OCI-LY7 (cell line): ENCODE measurements around the gene API5. TPM values are rescaled to one million over a fixed set of nuclear protein-coding genes. Genes with fewer than 3 reads are reported as not detected.

Experiments
- BruUV-seq: library from RNA; stranded (reverse); fragments of 400-500 nt; replicated peaks from 2 replicates; lab custom pipeline; 2021; lab: Mats Ljungman, UMichigan
- CTCF ChIA-PET: fragments of 300-600 bp; sonication (Branson Sonifier 250); formaldehyde crosslinking; loops from one replicate; lab custom pipeline; 2022; ENCODE audit warnings: antibody characterized with exemption; ENCODE audit not compliant: unreplicated experiment; lab: Charles Lee
- POLR2A ChIA-PET: fragments of 300-600 bp; sonication (Branson Sonifier 250); formaldehyde crosslinking; loops from one replicate; lab custom pipeline; 2022; ENCODE audit warnings: antibody characterized with exemption; lab: Charles Lee
- DNase-seq: peaks from one replicate; pipeline ENCODE4 v3.0.0-alpha.2; 2015; ENCODE audit warnings: low spot score
- H2AFZ ChIP-seq: fragments of 200-600 bp; sonication (generic), shearing (Covaris generic); 2 replicates; pipeline ENCODE4 v1.6.1; 2014; ENCODE audit warnings: mild to moderate bottlenecking, antibody characterized with exemption, low read length, moderate library complexity
- H3K27ac ChIP-seq: fragments of 200-600 bp; sonication (generic); 2 replicates; pipeline ENCODE4 v1.5.1; 2014; ENCODE audit warnings: mixed run types, low read depth, mild to moderate bottlenecking, moderate library complexity, low read length, inconsistent platforms; ENCODE audit not compliant: poor library complexity, severe bottlenecking
- H3K36me3 ChIP-seq: fragments of 200-600 bp; sonication (generic); 2 replicates; pipeline ENCODE4 v1.6.1; 2014; ENCODE audit warnings: mild to moderate bottlenecking, antibody characterized with exemption, low read length, moderate library complexity, mixed read lengths; ENCODE audit not compliant: insufficient read depth
- H3K4me1 ChIP-seq: fragments of 200-600 bp; sonication (generic); 2 replicates; pipeline ENCODE4 v1.5.1; 2014; ENCODE audit warnings: mild to moderate bottlenecking, low read length; ENCODE audit not compliant: insufficient read depth, poor library complexity, severe bottlenecking
- H3K4me2 ChIP-seq: fragments of 200-600 bp; sonication (generic); 2 replicates; pipeline ENCODE4 v1.6.1; 2014; ENCODE audit warnings: mild to moderate bottlenecking, low read length
- H3K4me3 ChIP-seq: fragments of 200-600 bp; sonication (generic); 2 replicates; pipeline ENCODE4 v1.5.1; 2014; ENCODE audit warnings: mild to moderate bottlenecking, low read depth, low read length; ENCODE audit not compliant: poor library complexity, severe bottlenecking
- H3K79me2 ChIP-seq: fragments of 200-600 bp; sonication (generic); 2 replicates; pipeline ENCODE4 v1.6.1; 2016; ENCODE audit warnings: low read depth, mild to moderate bottlenecking, low read length, moderate library complexity, mixed read lengths; ENCODE audit not compliant: insufficient read depth
- H3K9me2 ChIP-seq: fragments of 200-600 bp; sonication (generic); 2 replicates; pipeline ENCODE4 v1.6.1; 2016; ENCODE audit warnings: mild to moderate bottlenecking, low read length, mixed read lengths; ENCODE audit not compliant: insufficient read depth
- H3K9me3 ChIP-seq: fragments of 200-600 bp; sonication (generic); 2 replicates; pipeline ENCODE4 v1.6.1; 2014; ENCODE audit warnings: mild to moderate bottlenecking, mixed run types, low read length, mixed read lengths
- H4K20me1 ChIP-seq: fragments of 200-600 bp; sonication (generic); 2 replicates; pipeline ENCODE4 v1.6.1; 2014; ENCODE audit warnings: mild to moderate bottlenecking, antibody characterized with exemption, low read length, moderate library complexity, mixed read lengths; ENCODE audit not compliant: insufficient read depth
- CTCF ChIP-seq: fragments of 200-600 bp; sonication (generic); conservative IDR thresholded peaks from 2 replicates; pipeline ENCODE4 v1.5.1; 2014; ENCODE audit warnings: mild to moderate bottlenecking, antibody characterized with exemption, low read length, moderate library complexity, mixed read lengths
- EZH2phosphoT487 ChIP-seq: fragments of 200-600 bp; sonication (generic); IDR thresholded peaks from 2 replicates; pipeline ENCODE4 v1.6.1; 2018; ENCODE audit warnings: low read depth, borderline replicate concordance, mild to moderate bottlenecking, mixed run types, antibody characterized with exemption, low read length, moderate library complexity, mixed read lengths
- intact Hi-C: fragments of 100-400 bp; cut with micrococcal nuclease; formaldehyde crosslinking; loops from one replicate; pipeline ENCODE4 v1.10.0; 2022; ENCODE audit not compliant: unreplicated experiment
- total RNA-seq, 2 experiments: library from RNA; depleted of rRNA in 1 of 2; stranded (reverse); fragments of >200 nt in 1 of 2; shearing (Covaris generic) in 1 of 2; gene quantifications; 2 replicates each; pipeline ENCODE4 v1.2.3, GENCODE V29; 2014 to 2022

API5 gene
- total RNA-seq, 2 experiments from 2014 or later = 71.1 to 141 TPM

GRCh38 chr11:43268786-43269185 lies 43.0 kb upstream of the API5 start:
- no TSS peak for BruUV-seq
- Histone ChIP-seq H3K4me3 (no peak overlapping the region), H3K4me2 (no peak overlapping the region), H4K20me1 (no peaks in the 10 kb centered on the region), H3K4me1 (no peaks in the 10 kb centered on the region), H3K27ac (no peak overlapping the region), H3K9me2 (no peaks in the 10 kb centered on the region), H3K9me3 (no peaks in the 10 kb centered on the region), H2AFZ (no peak overlapping the region), H3K79me2 (no peaks in the 10 kb centered on the region), H3K36me3 (no peaks in the 10 kb centered on the region)
- intact Hi-C loops = loop anchor here (10.0 kb wide), 1 partner anchor 74 kb away; no protein-coding TSS in a partner anchor
- no peak for DNase-seq
- no peak for TF ChIP-seq CTCF
- POLR2A ChIA-PET = no interaction called here
- CTCF ChIA-PET = no interaction called here

GRCh38 chr11:43269254-43269918 lies 42.4 kb upstream of the API5 start:
- ChIA-PET POLR2A (no interaction called here), CTCF (no interaction called here)
- no peaks in the 10 kb centered on the region for H3K36me3 ChIP-seq
- no TSS peak for BruUV-seq
- no peaks in the 10 kb centered on the region for H3K9me3 ChIP-seq
- H2AFZ ChIP-seq = no peak overlapping the region
- no peak overlapping the region for H3K4me2 ChIP-seq
- no peaks in the 10 kb centered on the region for H3K4me1 ChIP-seq
- TF ChIP-seq CTCF (no peak), EZH2phosphoT487 (no peak)
- no peaks in the 10 kb centered on the region for H3K9me2 ChIP-seq
- H4K20me1 ChIP-seq = no peaks in the 10 kb centered on the region
- intact Hi-C loops = loop anchor here (10.0 kb wide), 1 partner anchor 75 kb away; no protein-coding TSS in a partner anchor
- H3K4me3 ChIP-seq = no peak overlapping the region
- no peaks in the 10 kb centered on the region for H3K79me2 ChIP-seq
- no peak for DNase-seq
- H3K27ac ChIP-seq = no peak overlapping the region

- CTCF ChIA-PET = interaction anchor here (0.6 kb wide), 1 partner anchor 27 kb away, joined by 3 read pairs; no protein-coding TSS in a partner anchor
- Histone ChIP-seq H3K4me1 (no peaks in the 10 kb centered on the region), H3K4me2 (no peak overlapping the region), H3K4me3 (no peak overlapping the region), H4K20me1 (no peaks in the 10 kb centered on the region), H2AFZ (no peak overlapping the region), H3K9me2 (no peaks in the 10 kb centered on the region), H3K9me3 (no peaks in the 10 kb centered on the region), H3K79me2 (no peaks in the 10 kb centered on the region), H3K27ac (no peak overlapping the region), H3K36me3 (no peaks in the 10 kb centered on the region)
- no peak for DNase-seq
- intact Hi-C loops = no loop called here
- no TSS peak for BruUV-seq
- POLR2A ChIA-PET = interaction anchor here (0.7 kb wide), 1 partner anchor 503 kb away, joined by 7 read pairs; no protein-coding TSS in a partner anchor
- TF ChIP-seq CTCF (no peak), EZH2phosphoT487 (no peak)
Observed at GRCh38 chr11:43270468-43270867, 41.3 kb upstream of the API5 start.
